Tibial nerve (tissue), 4 donors: ENCODE measurements around the gene MARCHF10. TPM values are rescaled to one million over a fixed set of nuclear protein-coding genes. Genes with fewer than 3 reads are reported as not detected.
"Not testable (repeated sequence)": the region's sequence is repeated elsewhere in the genome, so short reads cannot be mapped to it uniquely, and the experiment has no call there.

Source experiments
- DNase-seq, 2 donors: peaks; one replicate each; pipeline ENCODE4 v3.0.0-alpha.2; 2019; ENCODE audit warnings: low spot score in 2 of 2
- H3K27ac ChIP-seq, 4 donors: fragments of 200-600 bp; sonication (generic) in 3 of 4; one replicate each; pipeline ENCODE4 v1.5.1; 2017 to 2019; ENCODE audit warnings: mild to moderate bottlenecking in 1 of 4
- H3K27me3 ChIP-seq, 2 donors: fragments of 200-600 bp; sonication (generic) in 1 of 2; one replicate each; pipeline versions ENCODE4 v1.5.1 to v1.6.0; 2017 to 2019
- H3K36me3 ChIP-seq, 3 donors: fragments of 200-600 bp; sonication (generic); one replicate each; pipeline ENCODE4 v1.5.1; 2018 to 2019
- H3K4me1 ChIP-seq, 4 donors: fragments of 200-600 bp; sonication (generic) in 3 of 4; one replicate each; pipeline ENCODE4 v1.5.1; 2017 to 2019
- H3K4me3 ChIP-seq, 4 donors: fragments of 200-600 bp; sonication (generic) in 3 of 4; one replicate each; pipeline ENCODE4 v1.5.1; 2017 to 2019; ENCODE audit warnings: mild to moderate bottlenecking in 1 of 4, moderate library complexity in 1 of 4
- H3K9me3 ChIP-seq, 4 donors: fragments of 200-600 bp; sonication (generic) in 3 of 4; one replicate each; pipeline ENCODE4 v1.5.1; 2017 to 2019
- EP300 ChIP-seq, 2 donors: sonication (generic); formaldehyde crosslinking; IDR thresholded peaks; one replicate each; pipeline ENCODE4 v1.6.1; 2017; ENCODE audit warnings: antibody characterized with exemption in 2 of 2, mild to moderate bottlenecking in 1 of 2
- POLR2A ChIP-seq, 2 donors: fragments of 450-650 bp; IDR thresholded peaks; one replicate each; pipeline ENCODE4 v1.6.1; 2017; ENCODE audit warnings: antibody characterized with exemption in 2 of 2, mild to moderate bottlenecking in 2 of 2, moderate library complexity in 2 of 2
- WGBS, 2 donors: methylation state at CpG; one replicate each; pipeline ENCODE4 v1.1.5; 2018; 5-methylcytosine and 5-hydroxymethylcytosine counted together
- total RNA-seq, 4 donors: library from RNA; depleted of rRNA; stranded (reverse); fragments of >200 nt; gene quantifications; one replicate each; pipeline ENCODE4 v1.1.0, GENCODE V29; 2016
- TF ChIP-seq, protein P1 (sequence below), 5 experiments: fragments of 200-600 bp in 3 of 5; fragments of 450-650 bp in 2 of 5; sonication (generic) in 3 of 5; IDR thresholded peaks; one replicate each; pipeline ENCODE4 v1.5.1; 2016 to 2019; ENCODE audit warnings: antibody characterized with exemption in 5 of 5, mild to moderate bottlenecking in 3 of 5, moderate library complexity in 2 of 5

Gene MARCHF10
- total RNA-seq, 4 donors from 2014 or later, result 1.8 to 11.7 (median 3.6) TPM

DNA sequence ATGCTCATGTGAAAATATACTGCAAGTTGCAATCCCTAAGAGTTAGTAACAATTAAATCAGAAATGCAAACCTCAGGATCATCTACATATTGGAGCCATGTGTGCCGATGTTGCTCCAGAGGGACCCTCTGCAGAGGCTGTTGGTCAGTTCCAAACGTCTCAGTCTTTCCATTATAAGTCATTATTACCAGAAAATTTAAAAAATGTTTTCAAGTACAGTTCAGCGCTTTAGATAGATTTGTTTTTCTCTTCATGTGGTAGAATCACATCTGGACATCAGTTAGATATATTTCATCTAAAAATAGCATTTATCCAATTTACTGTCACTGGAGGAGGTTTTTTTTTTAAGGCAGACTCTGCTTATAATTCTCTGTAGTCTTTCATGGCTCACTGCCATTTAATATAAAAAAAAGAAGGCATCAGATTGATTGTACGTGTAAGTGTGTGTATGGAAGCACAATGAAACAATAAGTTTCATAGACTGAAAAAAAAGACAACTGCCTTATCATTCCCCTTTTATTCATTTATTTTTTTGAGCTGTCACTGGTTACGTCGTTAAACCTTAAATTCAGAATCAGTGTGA, 46.1 kb upstream of the MARCHF10 start:
- Histone ChIP-seq H3K27ac (no peak overlapping the region), H3K36me3 (no peaks in the 10 kb centered on the region), H3K4me1 (no peaks in the 10 kb centered on the region), H3K4me3 (no peak overlapping the region), H3K9me3 (no peaks in the 10 kb centered on the region), H3K27me3 (no peaks in the 10 kb centered on the region)
- DNase-seq, result no peak
- WGBS, 2 donors, result 56 to 64% methylated on average over 6 of the region's 6 CpGs
- TF ChIP-seq POLR2A (IDR thresholded peaks at IDR 0.05), result no peak
- TF ChIP-seq, protein P1, sequence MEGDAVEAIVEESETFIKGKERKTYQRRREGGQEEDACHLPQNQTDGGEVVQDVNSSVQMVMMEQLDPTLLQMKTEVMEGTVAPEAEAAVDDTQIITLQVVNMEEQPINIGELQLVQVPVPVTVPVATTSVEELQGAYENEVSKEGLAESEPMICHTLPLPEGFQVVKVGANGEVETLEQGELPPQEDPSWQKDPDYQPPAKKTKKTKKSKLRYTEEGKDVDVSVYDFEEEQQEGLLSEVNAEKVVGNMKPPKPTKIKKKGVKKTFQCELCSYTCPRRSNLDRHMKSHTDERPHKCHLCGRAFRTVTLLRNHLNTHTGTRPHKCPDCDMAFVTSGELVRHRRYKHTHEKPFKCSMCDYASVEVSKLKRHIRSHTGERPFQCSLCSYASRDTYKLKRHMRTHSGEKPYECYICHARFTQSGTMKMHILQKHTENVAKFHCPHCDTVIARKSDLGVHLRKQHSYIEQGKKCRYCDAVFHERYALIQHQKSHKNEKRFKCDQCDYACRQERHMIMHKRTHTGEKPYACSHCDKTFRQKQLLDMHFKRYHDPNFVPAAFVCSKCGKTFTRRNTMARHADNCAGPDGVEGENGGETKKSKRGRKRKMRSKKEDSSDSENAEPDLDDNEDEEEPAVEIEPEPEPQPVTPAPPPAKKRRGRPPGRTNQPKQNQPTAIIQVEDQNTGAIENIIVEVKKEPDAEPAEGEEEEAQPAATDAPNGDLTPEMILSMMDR (IDR thresholded peaks at IDR 0.05), result no peak
- no peak for TF ChIP-seq EP300 (IDR thresholded peaks at IDR 0.05)

DNA sequence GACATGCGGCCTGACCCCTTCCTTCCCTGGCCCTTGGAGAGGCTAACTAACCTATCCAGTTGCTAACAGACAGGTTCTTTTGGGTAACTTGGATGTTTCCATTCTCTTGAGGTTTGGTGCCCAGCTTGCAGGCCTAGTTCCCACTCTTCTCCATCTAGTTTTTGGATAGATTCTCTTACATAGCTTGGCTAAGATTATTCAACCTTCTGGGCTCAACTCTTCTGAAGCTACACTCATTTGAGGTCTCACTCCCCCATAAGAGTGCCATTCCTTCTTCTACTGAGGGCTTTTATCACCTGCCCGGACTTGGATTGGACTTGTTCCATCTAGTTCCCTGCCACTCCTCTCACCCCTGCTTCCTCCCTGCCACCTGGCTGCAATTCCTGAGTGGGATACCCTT, 44.1 kb upstream of the MARCHF10 start:
- Histone ChIP-seq H3K27me3 (no peaks in the 10 kb centered on the region), H3K36me3 (no peaks in the 10 kb centered on the region), H3K4me1 (no peaks in the 10 kb centered on the region), H3K9me3 (no peaks in the 10 kb centered on the region), H3K27ac (no peak overlapping the region), H3K4me3 (no peak overlapping the region)
- 96 to 98% methylated on average over 2 of the region's 2 CpGs for WGBS, 2 donors
- TF ChIP-seq, protein P1 (IDR thresholded peaks at IDR 0.05), result no peak
- TF ChIP-seq EP300 (IDR thresholded peaks at IDR 0.05), result no peak
- no peak for TF ChIP-seq POLR2A (IDR thresholded peaks at IDR 0.05)
- DNase-seq, result no peak

DNA sequence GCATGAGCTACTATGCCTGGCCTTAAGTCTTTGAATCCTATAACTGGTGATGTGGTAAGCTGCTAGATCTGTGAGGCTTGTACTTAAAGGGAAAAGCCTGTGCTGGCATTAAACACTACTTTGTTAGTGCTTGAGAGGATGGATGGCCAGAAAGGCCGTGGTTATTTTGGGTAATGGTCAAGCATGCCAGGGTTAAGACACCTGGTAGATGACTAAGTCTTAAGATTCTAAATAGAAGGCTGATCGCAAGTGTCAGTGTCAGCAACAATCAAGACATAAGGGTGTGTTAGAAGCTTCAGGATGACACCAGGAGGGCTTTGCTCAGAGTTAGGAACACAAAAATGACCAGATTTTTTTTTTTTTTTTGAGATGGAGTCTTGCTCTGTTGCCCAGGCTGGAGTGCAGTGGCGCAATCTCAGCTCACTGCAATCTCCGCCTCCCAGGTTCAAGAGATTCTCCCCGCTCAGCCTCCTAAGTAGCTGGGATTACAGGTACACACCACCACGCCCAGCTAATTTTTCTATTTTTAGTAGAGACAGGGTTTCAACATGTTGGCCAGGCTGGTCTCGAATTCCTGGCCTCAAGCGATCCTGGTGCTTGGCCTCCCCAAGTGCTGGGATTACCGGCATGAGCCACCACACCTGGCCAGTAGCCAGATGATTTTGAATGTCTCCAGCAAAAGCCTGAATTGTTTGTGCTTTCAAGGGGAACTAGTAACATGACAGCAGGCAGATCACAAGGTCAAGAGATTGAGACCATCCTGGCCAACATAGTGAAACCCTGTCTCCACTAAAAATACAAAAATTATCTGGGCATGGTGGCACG, 41.7 kb upstream of the MARCHF10 start:
- H3K4me3 ChIP-seq, H3K4me1 ChIP-seq, H3K36me3 ChIP-seq, H3K9me3 ChIP-seq, DNase-seq, H3K27ac ChIP-seq, H3K27me3 ChIP-seq: not testable (repeated sequence)
- WGBS, 2 donors, result 93 to 98% methylated on average over 10 of the region's 10 CpGs

DNA sequence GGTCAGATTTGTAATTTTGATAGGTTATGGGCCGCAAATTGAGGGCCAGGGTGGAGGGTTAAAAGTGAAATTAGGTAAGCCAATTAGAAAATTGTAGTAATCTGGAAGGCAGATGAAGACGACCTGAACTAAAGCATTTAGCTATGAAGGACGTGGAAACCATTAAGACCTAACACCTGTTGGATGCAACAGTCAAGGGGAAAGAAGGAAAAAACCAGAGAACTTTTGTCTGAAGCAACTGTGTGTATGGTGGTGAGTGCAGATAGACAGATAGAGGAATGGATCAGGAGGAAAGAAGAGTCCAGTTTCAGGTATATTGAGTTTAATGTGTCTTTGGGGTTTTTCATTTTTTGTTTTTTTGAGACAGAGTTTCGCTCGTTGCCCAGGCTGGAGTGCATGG, 40.2 kb upstream of the MARCHF10 start:
- TF ChIP-seq EP300 (IDR thresholded peaks at IDR 0.05) (no peak), POLR2A (IDR thresholded peaks at IDR 0.05) (no peak)
- TF ChIP-seq, protein P1 (IDR thresholded peaks at IDR 0.05), result no peak
- Histone ChIP-seq H3K4me1 (no peaks in the 10 kb centered on the region), H3K27ac (no peak overlapping the region), H3K9me3 (peaks cover 0 to 7% (median 0%) of the 10 kb centered on the region in 4 donors), H3K36me3 (no peaks in the 10 kb centered on the region), H3K4me3 (no peak overlapping the region), H3K27me3 (no peaks in the 10 kb centered on the region)
- 85 to 86% methylated on average over 5 of the region's 5 CpGs for WGBS, 2 donors
- DNase-seq, result no peak

DNA sequence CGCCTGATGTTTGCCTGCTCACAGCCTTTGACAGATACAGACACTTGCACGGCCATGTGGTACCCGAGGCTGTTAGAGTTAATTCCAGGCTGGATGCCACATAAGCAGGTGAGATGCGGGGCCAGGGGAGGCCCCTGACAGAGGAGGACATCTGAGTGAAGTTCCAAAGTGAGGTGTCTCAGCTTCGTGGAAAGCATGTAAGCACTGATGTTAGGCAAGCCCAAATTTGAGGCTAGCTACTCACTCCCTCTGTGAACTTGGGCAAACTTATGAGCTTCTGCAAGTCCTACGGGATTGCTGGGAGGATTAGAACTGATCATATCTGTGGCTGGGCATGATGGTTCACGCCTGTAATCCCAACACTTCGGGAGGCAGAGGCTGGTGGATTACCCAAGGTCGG, 39.3 kb upstream of the MARCHF10 start:
- TF ChIP-seq EP300 (IDR thresholded peaks at IDR 0.05), result no peak
- TF ChIP-seq, protein P1 (IDR thresholded peaks at IDR 0.05), result no peak
- TF ChIP-seq POLR2A (IDR thresholded peaks at IDR 0.05), result no peak
- Histone ChIP-seq H3K36me3 (no peaks in the 10 kb centered on the region), H3K4me3 (no peak overlapping the region), H3K27ac (no peak overlapping the region), H3K4me1 (no peaks in the 10 kb centered on the region), H3K9me3 (peaks cover 0 to 7% (median 0%) of the 10 kb centered on the region in 4 donors), H3K27me3 (no peaks in the 10 kb centered on the region)
- WGBS, 2 donors, result 81 to 86% methylated on average over 9 of the region's 9 CpGs
- no peak for DNase-seq
